GM19467 (cell line): ENCODE results near the gene SCT.

Experiments
- ATAC-seq: cut with Tn5 transposase; IDR thresholded peaks from one replicate; pipeline ENCODE4 v1.9.1; 2021; ENCODE audit warnings: mild to moderate bottlenecking, moderate library complexity; ENCODE audit not compliant: unreplicated experiment

Gene SCT

DNA sequence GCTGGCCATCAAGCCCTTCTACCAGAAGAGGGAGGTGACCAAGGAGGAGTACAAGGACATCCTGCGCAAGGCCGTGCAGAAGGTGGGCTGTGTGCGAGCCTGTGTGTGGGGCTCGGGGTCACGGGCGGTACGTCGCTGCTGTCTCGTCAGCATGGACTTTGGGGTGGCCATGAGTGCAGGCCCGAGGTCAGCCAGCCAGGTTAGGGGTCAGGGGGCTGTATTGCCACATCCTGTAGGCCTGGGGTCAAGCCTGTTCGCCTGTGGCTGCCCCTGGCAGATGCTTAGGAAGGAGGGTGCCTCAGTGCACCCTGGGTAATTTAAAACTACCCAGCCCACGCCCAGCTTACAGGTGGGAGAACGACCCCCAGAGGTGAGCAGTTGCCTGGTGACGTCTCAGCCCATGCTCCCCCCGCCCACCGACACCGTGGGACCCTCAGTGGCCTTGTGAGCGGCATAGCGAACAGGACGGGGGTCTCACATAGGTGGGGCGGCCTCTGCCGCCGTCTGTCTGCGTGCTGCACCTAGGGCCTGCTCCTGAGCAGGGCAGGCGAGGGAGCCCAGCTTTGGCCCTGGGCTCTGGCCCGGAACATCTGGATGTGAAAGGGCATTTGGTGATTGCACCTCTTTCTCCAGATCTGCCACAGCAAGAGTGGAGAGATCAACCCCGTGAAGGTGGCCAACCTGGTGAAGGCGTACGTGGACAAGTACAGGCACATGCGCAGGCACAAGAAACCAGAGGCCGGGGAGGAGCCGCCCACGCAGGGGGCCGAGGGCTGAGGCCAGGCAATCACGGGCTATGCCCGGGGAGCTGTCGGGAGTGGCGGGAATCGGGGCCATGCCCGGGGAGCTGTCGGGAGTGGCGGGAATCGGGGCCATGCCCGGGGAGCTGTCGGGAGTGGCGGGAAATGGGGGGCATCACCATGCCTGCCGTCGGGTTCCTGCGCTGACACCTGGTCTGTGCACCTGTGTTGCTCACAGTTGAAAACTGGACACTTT is 15.7 kb downstream of the SCT start:
- ATAC-seq, result no peak

DNA sequence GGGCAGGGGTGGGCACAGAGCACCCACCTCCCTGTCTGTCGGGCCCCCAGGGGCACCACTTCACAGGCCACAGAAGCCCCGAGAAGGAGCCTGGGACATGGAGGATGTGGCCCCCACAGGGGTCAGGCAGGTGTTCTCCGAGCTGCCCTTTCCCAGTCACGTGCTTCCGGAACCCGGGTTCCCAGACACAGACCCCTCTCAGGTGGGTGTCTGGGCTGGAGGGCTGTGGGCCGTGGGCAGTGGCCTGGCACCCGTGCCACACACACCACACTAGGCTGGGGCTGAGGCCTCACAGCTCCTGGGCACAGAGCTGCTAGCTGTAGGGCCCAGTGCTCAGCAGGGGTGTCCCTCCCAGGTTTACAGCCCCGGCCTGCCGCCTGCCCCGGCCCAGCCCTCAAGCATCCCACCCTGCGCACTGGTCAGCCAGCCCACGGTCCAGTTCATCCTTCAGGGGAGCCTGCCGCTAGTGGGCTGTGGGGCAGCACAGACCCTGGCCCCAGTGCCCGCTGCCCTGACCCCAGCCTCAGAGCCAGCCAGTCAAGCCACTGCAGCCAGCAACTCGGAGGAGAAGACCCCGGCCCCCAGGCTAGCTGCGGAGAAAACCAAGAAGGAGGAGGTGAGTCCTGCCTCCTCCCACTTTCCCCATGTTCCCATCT is 16.7 kb downstream of the SCT start:
- no peak for ATAC-seq

DNA sequence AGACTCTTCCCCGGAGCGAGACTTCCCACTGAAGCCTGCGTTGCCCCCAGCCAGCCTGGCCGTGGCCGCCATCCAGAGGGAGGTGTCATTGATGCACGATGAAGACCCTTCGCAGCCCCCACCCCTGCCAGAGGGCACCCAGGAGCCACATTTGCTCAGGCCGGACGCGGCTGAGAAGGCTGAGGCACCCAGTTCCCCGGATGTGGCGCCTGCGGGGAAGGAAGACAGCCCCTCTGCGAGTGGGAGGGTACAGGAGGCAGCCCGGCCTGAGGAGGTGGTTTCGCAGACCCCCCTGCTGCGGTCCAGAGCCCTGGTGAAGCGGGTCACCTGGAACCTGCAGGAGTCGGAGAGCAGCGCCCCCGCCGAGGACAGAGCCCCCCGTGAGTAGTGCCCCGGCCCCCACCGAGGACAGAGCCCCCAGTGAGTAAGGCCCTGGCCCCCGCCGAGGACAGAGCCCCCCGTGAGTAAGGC is 17.6 kb downstream of the SCT start:
- no peak for ATAC-seq

DNA sequence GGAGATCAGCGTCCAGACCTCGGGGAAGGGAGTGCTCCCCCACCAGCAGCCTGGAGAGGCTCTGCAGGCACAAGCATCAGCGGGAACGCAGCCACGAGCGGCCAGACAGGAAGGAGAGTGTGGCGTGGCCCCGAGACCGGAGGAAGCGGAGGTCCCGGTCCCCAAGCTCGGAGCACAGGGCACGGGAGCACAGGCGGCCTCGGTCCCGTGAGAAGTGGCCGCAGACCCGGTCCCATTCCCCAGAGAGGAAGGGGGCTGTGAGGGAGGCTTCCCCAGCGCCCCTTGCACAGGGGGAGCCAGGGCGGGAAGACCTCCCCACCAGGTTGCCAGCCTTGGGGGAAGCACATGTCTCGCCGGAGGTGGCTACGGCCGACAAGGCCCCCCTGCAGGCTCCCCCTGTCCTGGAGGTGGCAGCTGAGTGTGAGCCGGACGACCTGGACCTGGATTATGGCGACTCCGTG is 18.2 kb downstream of the SCT start:
- ATAC-seq, result no peak

DNA sequence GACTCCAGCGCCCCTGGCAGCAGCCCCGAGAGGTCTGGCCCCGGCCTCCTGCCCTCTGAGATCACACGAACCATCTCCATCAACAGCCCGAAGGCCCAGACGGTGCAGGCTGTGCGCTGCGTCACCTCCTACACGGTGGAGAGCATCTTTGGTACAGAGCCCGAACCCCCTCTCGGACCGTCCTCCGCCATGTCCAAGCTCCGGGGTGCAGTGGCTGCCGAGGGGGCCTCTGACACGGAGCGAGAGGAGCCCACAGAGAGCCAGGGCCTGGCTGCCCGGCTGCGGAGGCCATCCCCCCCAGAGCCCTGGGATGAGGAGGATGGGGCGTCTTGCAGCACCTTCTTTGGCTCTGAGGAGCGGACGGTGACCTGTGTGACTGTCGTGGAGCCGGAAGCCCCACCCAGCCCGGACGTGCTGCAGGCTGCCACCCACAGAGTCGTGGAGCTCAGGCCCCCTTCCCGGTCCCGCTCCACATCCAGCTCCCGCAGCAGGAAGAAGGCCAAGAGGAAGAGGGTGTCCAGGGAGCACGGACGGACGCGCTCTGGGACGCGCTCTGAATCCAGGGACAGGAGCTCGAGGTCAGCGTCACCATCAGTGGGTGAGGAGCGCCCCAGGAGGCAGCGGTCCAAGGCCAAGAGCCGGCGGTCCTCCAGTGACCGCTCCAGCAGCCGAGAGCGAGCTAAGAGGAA is 18.9 kb downstream of the SCT start:
- no peak for ATAC-seq

DNA sequence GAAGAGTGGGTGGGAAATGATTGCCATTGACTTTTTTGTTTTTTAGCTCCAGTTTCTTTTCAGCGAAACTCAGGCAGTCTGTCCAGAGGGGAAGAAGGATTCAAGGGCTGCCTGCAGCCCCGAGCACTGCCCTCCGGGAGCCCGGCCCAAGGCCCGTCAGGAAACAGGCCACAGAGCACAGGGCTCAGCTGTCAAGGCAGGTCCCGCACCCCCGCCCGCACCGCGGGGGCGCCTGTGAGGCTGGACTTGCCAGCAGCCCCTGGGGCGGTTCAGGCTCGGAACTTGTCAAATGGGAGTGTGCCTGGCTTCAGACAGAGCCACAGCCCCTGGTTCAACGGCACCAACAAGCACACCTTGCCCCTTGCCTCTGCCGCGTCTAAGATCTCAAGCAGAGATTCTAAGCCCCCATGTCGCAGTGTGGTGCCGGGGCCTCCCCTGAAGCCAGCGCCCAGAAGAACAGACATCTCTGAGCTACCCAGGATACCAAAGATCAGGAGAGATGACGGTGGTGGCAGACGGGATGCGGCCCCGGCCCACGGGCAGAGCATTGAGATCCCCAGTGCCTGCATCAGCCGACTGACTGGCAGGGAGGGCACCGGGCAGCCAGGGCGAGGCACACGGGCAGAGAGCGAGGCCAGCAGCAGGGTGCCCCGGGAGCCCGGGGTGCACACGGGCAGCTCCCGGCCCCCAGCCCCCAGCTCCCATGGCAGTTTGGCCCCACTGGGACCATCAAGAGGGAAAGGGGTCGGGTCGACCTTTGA is 19.8 kb downstream of the SCT start:
- no peak for ATAC-seq

DNA sequence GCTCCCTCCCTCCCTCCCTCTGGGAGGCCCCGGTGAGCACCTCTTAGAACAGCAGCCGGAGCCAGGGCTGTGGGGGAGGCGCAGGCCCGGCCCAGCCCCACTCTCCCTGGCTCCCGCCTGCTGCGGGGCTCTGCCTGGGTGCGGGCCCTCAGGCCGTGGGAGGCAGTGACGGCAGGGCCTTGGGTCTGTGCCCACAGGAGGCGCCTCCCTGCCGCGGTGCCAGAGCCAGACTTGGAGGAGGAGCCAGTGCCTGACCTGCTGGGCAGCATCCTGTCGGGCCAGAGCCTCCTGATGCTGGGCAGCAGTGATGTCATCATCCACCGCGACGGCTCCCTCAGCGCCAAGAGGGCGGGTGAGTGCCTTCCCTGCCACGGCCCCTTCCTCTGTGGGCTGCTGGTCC is 20.7 kb downstream of the SCT start:
- ATAC-seq, result no peak

DNA sequence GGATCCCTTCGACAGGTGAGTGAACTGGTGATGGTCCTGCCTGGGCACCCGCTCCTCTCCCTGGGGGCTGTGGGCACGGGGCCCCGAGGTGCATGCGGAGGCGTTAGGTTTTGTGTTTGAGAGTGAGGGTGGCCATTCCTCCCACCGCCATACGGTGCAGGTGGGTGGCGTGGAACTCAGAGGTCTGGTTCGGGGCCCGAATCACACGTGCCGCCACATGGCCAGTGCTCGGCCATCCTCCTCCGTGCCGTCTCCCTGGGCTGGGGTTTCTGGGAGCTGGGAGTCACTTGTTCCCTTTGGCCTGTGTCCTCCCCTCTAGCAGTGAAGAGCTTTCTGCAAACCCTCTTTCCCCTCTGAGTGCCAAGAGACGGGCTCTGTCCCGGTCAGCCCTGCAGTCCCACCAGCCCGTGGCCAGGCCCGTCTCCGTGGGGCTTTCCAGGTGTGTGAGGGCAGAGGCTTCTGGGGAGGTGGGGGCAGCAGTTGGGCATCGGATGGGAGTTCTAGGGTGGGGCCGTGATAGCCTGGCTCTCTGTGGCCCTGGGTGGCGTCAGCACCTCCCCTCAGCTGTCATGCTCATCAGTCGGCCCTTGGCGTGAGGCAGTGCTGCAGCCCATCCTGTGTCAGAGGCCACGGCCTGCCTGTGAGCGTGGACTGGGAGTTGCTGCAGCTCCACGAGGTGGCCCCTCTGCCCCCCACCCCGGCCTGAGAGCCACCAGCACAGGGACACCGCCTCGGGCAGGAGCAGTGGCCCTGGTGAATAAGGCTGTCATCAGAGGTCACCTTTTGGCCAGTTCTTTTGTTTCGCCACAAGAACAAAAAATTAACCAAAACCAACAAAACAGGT is 21.5 kb downstream of the SCT start:
- ATAC-seq, result no peak

DNA sequence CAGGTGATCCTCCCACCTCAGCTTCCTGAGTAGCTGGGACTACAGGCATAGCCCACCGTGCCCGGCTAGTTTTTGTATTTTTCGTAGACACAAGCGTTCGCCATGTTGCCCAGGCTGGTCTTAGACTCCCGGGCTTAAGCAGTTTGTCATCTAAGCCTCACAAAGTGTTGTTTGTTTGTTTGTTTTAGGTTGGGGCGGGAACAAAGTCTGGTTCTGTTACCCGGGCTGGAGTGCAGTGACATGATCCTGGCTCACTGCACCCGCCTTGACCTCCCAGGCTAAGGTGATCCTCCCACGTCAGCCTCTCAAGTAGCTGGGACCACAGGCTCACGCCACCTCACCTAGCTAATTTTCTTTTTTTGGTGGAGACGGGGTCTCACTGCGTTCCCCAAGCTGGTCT is 23.8 kb downstream of the SCT start:
- ATAC-seq, result no peak

DNA sequence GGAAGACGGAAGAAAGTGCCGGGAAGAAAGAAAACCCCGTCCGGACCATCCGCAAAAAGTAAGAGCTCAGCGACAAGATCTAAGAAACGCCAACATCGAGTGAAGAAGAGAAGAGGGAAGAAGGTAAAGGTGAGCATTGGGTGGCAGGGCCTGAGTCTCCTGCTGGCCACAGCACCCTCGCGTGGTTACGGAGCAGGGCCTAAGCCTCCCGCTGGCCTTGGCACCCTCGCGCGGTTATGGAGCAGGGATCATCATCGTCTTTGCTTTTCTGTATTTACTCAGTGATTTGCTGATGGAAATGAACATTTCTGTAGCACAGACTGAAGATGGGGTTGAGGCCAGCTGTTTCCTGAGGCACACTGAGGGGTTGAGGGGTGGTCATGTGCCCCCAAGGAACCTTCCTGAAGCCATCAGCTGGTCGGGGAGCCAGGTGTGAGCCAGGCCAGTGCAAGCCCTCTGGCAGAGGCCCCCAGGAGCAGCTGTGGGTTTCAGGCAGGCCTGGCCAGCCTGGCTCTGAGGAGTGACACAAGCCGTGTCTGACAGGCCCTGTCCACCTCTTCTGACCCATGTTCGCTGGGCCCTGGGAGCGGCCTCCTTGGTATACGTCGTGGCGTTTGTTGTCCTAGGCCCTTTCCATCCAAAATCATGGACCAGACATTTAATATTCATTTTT is 25.3 kb downstream of the SCT start:
- ATAC-seq, result no peak

DNA sequence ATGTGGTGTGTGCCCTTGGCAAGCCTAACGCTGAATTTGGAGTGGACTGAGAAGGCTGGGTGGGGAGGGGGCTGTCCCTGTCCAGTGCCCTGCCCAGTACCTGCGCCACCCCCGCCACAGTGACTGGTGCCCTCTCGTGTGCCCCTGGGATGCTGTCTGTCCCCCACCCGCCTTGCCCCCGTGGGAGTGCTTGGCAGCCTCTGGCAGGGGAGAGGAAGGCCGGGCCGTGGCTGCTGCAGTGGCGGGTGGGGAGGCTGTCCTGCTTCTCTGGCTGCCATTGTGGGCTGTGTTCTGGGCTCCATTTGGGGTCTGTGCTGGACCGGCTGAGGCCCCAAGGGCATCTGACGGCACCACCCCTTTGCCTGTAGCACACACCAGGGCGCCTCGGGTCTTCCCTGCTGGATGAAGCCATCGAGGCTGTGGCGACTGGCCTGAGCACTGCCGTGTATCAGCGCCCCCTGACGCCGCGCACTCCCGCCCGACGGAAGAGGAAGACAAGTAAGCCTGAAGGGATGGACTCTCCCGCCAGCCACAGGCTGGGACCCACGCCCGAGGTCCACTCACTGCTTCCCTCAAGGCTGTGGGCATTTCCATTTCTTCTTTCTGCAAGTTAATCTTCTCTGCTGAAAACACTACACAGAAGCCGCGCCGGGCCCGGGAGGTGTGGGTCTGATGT is 28.8 kb downstream of the SCT start:
- ATAC-seq, result no peak

DNA sequence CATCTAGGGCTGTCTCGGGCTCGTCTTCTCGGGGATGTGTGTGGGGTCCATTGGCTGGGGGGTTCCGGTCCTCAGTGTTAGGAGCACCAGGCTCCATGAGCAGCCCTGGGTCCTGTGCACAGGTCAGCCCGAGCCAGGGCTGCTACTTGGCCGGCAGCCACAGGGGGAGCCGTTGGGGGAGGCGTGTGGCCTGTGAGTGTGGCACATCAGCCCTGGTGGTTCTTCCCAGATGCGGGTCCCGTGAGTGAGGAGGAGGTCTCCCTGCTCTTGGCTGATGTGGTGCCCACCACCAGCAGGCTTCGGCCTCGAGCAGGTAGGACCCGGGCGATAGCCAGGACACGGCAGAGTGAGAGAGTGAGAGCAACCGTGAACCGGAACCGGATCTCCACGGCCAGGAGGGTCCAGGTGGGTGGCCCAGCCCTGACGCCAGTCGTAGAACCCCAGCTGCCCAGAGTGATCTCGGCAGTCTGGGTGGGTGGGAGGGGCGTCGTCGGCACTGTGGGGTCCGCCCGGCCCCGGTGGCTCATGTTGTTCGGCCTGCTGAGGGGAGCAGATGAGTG is 29.7 kb downstream of the SCT start:
- no peak for ATAC-seq

DNA sequence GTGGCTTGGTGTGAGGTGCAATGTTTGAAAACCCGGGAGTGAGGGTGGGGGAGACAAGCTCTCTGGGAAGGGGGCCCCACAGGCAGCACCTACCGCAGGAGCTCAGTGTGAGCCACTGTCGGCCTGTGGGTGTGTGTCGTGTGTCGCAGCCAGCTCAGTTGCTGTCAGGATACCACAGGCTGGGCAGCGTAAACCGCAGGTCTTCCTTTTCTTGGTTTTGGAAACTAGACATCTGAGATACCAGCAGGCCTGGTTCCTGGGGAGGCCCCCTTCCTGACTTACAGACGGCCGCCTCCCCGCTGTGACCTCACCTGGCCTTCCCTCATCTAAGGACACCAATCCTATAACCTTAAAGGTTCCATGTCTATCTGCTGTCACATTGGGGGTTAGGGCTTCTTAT is 30.6 kb downstream of the SCT start:
- ATAC-seq, result no peak

DNA sequence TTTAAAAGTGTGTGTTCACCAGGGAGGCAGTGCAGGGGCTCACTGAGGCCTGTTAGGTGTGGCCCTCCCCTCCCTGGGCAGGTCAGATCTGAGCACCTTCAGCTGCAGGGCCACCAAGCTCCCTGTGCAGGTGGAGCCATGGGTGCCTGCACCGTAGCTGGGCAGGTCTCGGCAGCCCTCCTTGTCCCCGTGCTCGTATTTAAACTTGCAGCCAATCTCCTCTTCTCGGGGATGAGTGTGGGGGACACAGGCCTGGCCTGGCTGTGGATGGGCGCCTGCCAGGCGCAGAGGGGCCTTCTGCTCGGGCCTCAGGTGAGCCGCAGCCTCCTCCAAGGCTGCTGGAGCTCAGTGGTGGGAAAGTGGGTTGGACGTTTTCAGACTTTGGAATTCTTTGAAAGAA is 31.6 kb downstream of the SCT start:
- ATAC-seq, result no peak

DNA sequence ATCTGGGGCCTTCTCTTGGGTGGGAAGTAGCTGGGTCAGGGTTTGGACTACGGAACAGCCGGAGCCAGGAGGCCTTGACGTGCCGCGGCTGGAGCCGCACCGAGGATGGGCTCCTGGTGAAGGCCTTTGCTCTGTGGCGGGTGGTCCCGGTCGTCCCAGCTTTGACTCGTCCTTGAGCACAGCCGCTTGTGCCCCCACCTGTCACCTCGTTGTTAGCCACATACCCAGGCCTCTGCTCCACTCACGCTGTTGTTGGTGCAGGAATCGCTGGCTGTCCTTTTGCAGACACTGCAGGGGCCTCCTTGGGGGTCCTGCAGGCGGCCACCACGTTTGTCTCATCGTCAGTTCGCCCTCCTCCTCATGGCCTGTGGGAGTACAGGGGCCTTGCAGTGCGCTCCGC is 33.6 kb downstream of the SCT start:
- no peak for ATAC-seq

DNA sequence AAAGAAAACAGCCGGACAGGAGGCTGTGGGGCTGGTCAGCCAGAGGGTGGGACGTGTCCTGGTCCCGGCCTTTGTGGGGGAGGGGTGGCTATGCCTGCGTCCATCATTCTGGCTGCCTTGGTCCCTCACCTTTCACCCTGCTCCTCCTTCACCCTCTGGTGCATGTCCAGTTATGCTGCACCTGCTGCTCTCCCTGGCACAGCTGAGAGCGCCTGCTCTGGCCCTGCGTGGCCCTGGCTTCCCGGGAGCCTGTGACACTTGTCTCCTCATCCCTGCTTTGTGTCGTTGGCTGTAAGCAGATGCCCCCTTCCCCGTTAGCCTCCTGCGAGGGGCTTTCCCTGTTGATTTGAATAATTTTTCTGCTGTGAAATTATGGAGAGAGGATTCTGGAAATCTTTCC is 34.1 kb downstream of the SCT start:
- ATAC-seq, result no peak

DNA sequence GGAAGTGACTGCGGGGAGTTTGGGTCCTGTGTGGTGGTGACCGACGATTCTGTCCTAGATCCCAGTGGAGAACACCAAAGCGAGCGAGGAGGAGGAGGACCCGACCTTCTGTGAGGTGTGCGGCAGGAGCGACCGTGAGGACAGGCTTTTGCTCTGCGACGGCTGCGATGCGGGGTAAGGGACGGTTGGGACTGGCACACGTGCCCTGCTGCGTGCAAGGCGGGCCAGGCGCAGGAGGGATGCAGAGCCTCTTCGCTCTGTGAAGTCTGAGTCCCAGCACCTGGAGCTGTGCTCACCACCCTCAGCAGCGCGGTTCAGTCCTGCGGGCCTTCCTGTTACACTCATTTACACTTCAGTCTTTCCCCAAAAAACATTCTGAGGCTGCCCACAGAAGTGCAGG is 34.5 kb downstream of the SCT start:
- ATAC-seq, result no peak

DNA sequence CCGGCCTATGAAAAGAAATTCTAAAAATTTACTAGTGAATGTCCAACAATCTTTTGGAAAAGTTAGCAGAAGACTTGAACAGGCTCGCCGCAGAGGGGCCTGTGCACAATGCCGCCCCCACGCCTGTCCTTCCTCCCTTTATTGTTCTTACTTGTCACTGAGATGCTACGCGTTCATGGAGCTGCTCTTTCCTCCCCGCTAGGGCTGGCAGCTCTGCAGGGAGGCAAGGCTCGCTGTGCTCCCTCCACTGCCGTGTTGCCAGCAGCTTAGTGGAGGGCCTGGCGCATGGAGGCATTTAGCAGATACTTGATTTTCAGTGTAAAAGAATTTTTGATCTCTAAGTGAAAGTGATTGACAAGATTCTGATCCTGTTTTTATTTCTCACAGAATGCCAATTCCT is 36.0 kb downstream of the SCT start:
- no peak for ATAC-seq
